NCI-H2029 treated with DMSO at 0.1 percent for 48 hours (cell line): ENCODE data around the gene PTPRZ1.
A peak's percentile ranks its signal among the peaks of the same experiment; 100 is the strongest.

Experiments
- DNase-seq: peaks from one replicate; lab custom pipeline; 2025; lab: John Stamatoyannopoulos, UW

The PTPRZ1 gene

GRCh38 chr7:121891731-121892130 is 18.8 kb downstream of the PTPRZ1 start:
- DNase-seq = no peak

GRCh38 chr7:121901026-121901425 is 28.1 kb downstream of the PTPRZ1 start:
- DNase-seq = no peak

GRCh38 chr7:121904120-121904519 is 31.2 kb downstream of the PTPRZ1 start:
- no peak for DNase-seq

GRCh38 chr7:121908042-121908441 is 35.1 kb downstream of the PTPRZ1 start:
- no peak for DNase-seq

GRCh38 chr7:121909716-121910345 is 36.9 kb downstream of the PTPRZ1 start:
- no peak for DNase-seq

GRCh38 chr7:121913947-121914675 is 41.1 kb downstream of the PTPRZ1 start:
- no peak for DNase-seq

GRCh38 chr7:121914676-121915279 is 41.8 kb downstream of the PTPRZ1 start:
- DNase-seq = no peak

GRCh38 chr7:121916211-121916610 is 43.2 kb downstream of the PTPRZ1 start:
- peak; percentile 9 for DNase-seq

- DNase-seq = no peak
Observed at GRCh38 chr7:121919986-121920385, 47.0 kb downstream of the PTPRZ1 start.

- no peak for DNase-seq
Observed at GRCh38 chr7:121924269-121925186, 51.6 kb downstream of the PTPRZ1 start.

- no peak for DNase-seq
Observed at GRCh38 chr7:121931149-121931902, 58.4 kb downstream of the PTPRZ1 start.

- no peak for DNase-seq
Observed at GRCh38 chr7:121932768-121933167, 59.8 kb downstream of the PTPRZ1 start.

- no peak for DNase-seq
Observed at GRCh38 chr7:121936951-121937623, 64.1 kb downstream of the PTPRZ1 start.

GRCh38 chr7:121938429-121938996 is 65.6 kb downstream of the PTPRZ1 start:
- DNase-seq = no peak

GRCh38 chr7:121940918-121941317 is 68.0 kb downstream of the PTPRZ1 start:
- no peak for DNase-seq

GRCh38 chr7:121941830-121942229 is 68.9 kb downstream of the PTPRZ1 start:
- DNase-seq = no peak

- DNase-seq = no peak
Observed at GRCh38 chr7:121945066-121945465, 72.1 kb downstream of the PTPRZ1 start.

GRCh38 chr7:121945480-121946236 is 72.7 kb downstream of the PTPRZ1 start:
- DNase-seq = no peak

GRCh38 chr7:121953164-121953563 is 80.2 kb downstream of the PTPRZ1 start:
- DNase-seq = no peak

GRCh38 chr7:121953601-121954000 is 80.6 kb downstream of the PTPRZ1 start:
- no peak for DNase-seq
